HepG2 (cell line): ENCODE measurements around the gene FOXA1. TPM values are rescaled to one million over a fixed set of nuclear protein-coding genes. Genes with fewer than 3 reads are reported as not detected.

ENCODE experiments used
- ATAC-seq: fragments of 200-7000 bp; cut with Tn5 transposase; 3 replicates; pipeline ENCODE4 v1.9.1; 2020; ENCODE audit warnings: mild to moderate bottlenecking, moderate library complexity
- BruUV-seq: library from RNA; stranded (reverse); fragments of 400-500 nt; replicated peaks from 2 replicates; lab custom pipeline; 2021; lab: Mats Ljungman, UMichigan
- CTCF ChIA-PET: fragments of 300-600 bp; formaldehyde crosslinking; extraction: SDS; loops from one replicate; lab custom pipeline; 2021; ENCODE audit warnings: low total read pairs, inconsistent platforms, low intra/inter-chr PET ratio; lab: Yijun Ruan, JAX
- POLR2A ChIA-PET: fragments of 350-600 bp; sonication (Branson Sonifier 250); formaldehyde crosslinking; loops from one replicate; lab custom pipeline; 2020; ENCODE audit warnings: antibody characterized with exemption, inconsistent platforms; lab: Yijun Ruan, JAX
- DNase-seq: peaks from one replicate; pipeline ENCODE4 v3.0.0-alpha.2; 2015; ENCODE audit warnings: low spot score
- FAIRE-seq: peaks from 3 replicates; lab custom pipeline; 2011; peaks lifted over from hg19 to GRCh38; lab: Jason Lieb, UNC
- H2AFZ ChIP-seq: one replicate; pipeline ENCODE4 v1.6.1; 2011; ENCODE audit warnings: low read length, inconsistent platforms
- H3K27ac ChIP-seq: fragments of 300-600 bp; 3 replicates; pipeline ENCODE4 v1.8.0; 2011; ENCODE audit warnings: mixed run types, mild to moderate bottlenecking, mixed read lengths, low read length, inconsistent platforms; ENCODE audit not compliant: insufficient read depth; ENCODE audit errors: extremely low read length
- H3K27me3 ChIP-seq, 2 experiments: fragments of 200-600 bp in 1 of 2; 2 replicates in 1 of 2; 3 replicates in 1 of 2; pipeline versions ENCODE4 v1.6.0 to v1.8.0; 2011; ENCODE audit warnings: low read length in 2 of 2, mild to moderate bottlenecking in 2 of 2, moderate library complexity in 2 of 2, inconsistent platforms in 1 of 2; ENCODE audit not compliant: insufficient read depth in 2 of 2, control insufficient read depth in 1 of 2
- H3K36me3 ChIP-seq, 2 experiments: fragments of 200-600 bp in 1 of 2; replicated peaks in 1 of 2; 2 replicates in 1 of 2; 3 replicates in 1 of 2; pipeline versions ENCODE4 v1.5.1 to v1.8.0; 2011; ENCODE audit warnings: low read length in 2 of 2, inconsistent platforms in 1 of 2; ENCODE audit not compliant: insufficient read depth in 2 of 2, control insufficient read depth in 1 of 2
- H3K4me1 ChIP-seq: 2 replicates; pipeline ENCODE4 v1.5.1; 2012; ENCODE audit warnings: low read length, inconsistent platforms; ENCODE audit not compliant: insufficient read depth
- H3K4me2 ChIP-seq: 2 replicates; pipeline ENCODE4 v1.6.0; 2011; ENCODE audit warnings: low read depth, low read length, inconsistent platforms
- H3K4me3 ChIP-seq, 3 experiments: fragments of 200-600 bp in 1 of 3; sonication (generic), shearing (Covaris generic) in 1 of 3; replicated peaks in 1 of 3; 2 replicates each; pipeline ENCODE4 v1.5.1; 2011 to 2016; ENCODE audit warnings: low read length in 3 of 3, inconsistent platforms in 2 of 3, low read depth in 2 of 3, mild to moderate bottlenecking in 2 of 3, control low read depth in 1 of 3, mixed read lengths in 1 of 3; ENCODE audit not compliant: insufficient read depth in 1 of 3
- H3K79me2 ChIP-seq: one replicate; pipeline ENCODE4 v1.6.1; 2011; ENCODE audit warnings: low read length, inconsistent platforms; ENCODE audit not compliant: insufficient read depth
- H3K9ac ChIP-seq: 2 replicates; pipeline ENCODE4 v1.6.0; 2011; ENCODE audit warnings: mild to moderate bottlenecking, low read depth, low read length, inconsistent platforms; ENCODE audit not compliant: insufficient read depth
- H3K9me3 ChIP-seq: 2 replicates; pipeline ENCODE4 v1.5.1; 2012; ENCODE audit warnings: mild to moderate bottlenecking, low read length
- H4K20me1 ChIP-seq: 2 replicates; pipeline ENCODE4 v1.6.0; 2011; ENCODE audit warnings: inconsistent platforms, mild to moderate bottlenecking, low read length, moderate library complexity; ENCODE audit not compliant: insufficient read depth
- CREB3 ChIP-seq: sonication (generic); formaldehyde crosslinking; IDR thresholded peaks from 2 replicates; pipeline ENCODE4 v1.5.0; 2020; ENCODE audit warnings: missing genetic modification reagents
- KDM5A ChIP-seq: fragments of 200-600 bp; sonication (generic); IDR thresholded peaks from 2 replicates; pipeline ENCODE4 v1.7.0; 2018; ENCODE audit warnings: antibody characterized with exemption, mild to moderate bottlenecking, low read length, borderline replicate concordance
- MIXL1 ChIP-seq: IDR thresholded peaks from 2 replicates; pipeline ENCODE4 v1.6.1; 2016
- PTBP1 ChIP-seq: fragments of 200-400 bp; formaldehyde crosslinking; IDR thresholded peaks from 2 replicates; pipeline ENCODE4 v1.6.1; 2018; ENCODE audit warnings: low read length, low read depth; ENCODE audit not compliant: poor library complexity, severe bottlenecking
- RFXAP ChIP-seq: sonication (generic); formaldehyde crosslinking; IDR thresholded peaks from 2 replicates; pipeline ENCODE4 v1.4.0; 2020; ENCODE audit warnings: missing genetic modification reagents, borderline replicate concordance
- SIN3B ChIP-seq: fragments of 150-350 bp; IDR thresholded peaks from 2 replicates; pipeline ENCODE4 v1.6.1; 2014; ENCODE audit warnings: low read length
- SNAPC2 ChIP-seq: sonication (generic); formaldehyde crosslinking; IDR thresholded peaks from 2 replicates; pipeline ENCODE4 v1.8.1; 2022; ENCODE audit warnings: mild to moderate bottlenecking, missing genetic modification reagents
- YEATS2 ChIP-seq: sonication (generic); formaldehyde crosslinking; IDR thresholded peaks from 2 replicates; pipeline ENCODE4 v1.4.0; 2020; ENCODE audit warnings: missing genetic modification reagents, borderline replicate concordance
- ZFP36L2 ChIP-seq: sonication (generic); formaldehyde crosslinking; IDR thresholded peaks from 2 replicates; pipeline ENCODE4 v1.4.0; 2020; ENCODE audit warnings: missing genetic modification reagents
- ZNF136 ChIP-seq: sonication (generic); formaldehyde crosslinking; IDR thresholded peaks from 2 replicates; pipeline ENCODE4 v1.8.1; 2022; ENCODE audit warnings: low read depth, mild to moderate bottlenecking, moderate library complexity, missing genetic modification reagents
- ZNF574 ChIP-seq: sonication (generic); formaldehyde crosslinking; IDR thresholded peaks from 2 replicates; pipeline ENCODE4 v1.4.0; 2020; ENCODE audit warnings: missing genetic modification reagents
- ZNF687 ChIP-seq: sonication (generic); formaldehyde crosslinking; IDR thresholded peaks from 2 replicates; pipeline ENCODE4 v1.5.1; 2020; ENCODE audit warnings: mild to moderate bottlenecking, missing genetic modification reagents, moderate library complexity
- ZNF773 ChIP-seq: sonication (generic); formaldehyde crosslinking; IDR thresholded peaks from 2 replicates; pipeline ENCODE4 v1.4.0; 2020; ENCODE audit warnings: missing genetic modification reagents, borderline replicate concordance
- ZNF777 ChIP-seq: sonication (generic); formaldehyde crosslinking; IDR thresholded peaks from 2 replicates; pipeline ENCODE4 v1.4.0; 2020; ENCODE audit warnings: missing genetic modification reagents
- in situ Hi-C: cut with HindIII; loops from 2 replicates; pipeline ENCODE4 v1.10.0; 2017; ENCODE audit warnings: low pct_unique_long_range_greater_than_20kb; ENCODE audit not compliant: extremely low pct_ligation_motif_present
- intact Hi-C: fragments of 100-400 bp; cut with micrococcal nuclease; formaldehyde crosslinking; loops from one replicate; pipeline ENCODE4 v1.10.0; 2022; ENCODE audit not compliant: unreplicated experiment
- polyA plus RNA-seq, 8 experiments: library from polyadenylated mRNA; depleted of rRNA in 3 of 8; stranded (reverse) in 7 of 8; unstranded in 1 of 8; fragments of >200 nt; fragmentation: Illumina TruSeq in 4 of 8; extraction: Trizol in 4 of 8; gene quantifications; 2 replicates each; pipeline versions ENCODE4 v1.2.1 to v1.2.3, GENCODE V29; 2011 to 2016; ENCODE audit warnings: low read depth in 4 of 8, missing spikeins in 1 of 8, mixed read lengths in 1 of 8; ENCODE audit not compliant: insufficient read depth in 1 of 8
- total RNA-seq, 5 experiments: library from RNA; depleted of rRNA; stranded (reverse); fragments of >200 nt; fragmentation: Illumina TruSeq; extraction: Trizol; gene quantifications; 2 replicates each; pipeline ENCODE4 v1.2.3, GENCODE V29; 2016; ENCODE audit warnings: low read depth in 1 of 5

The FOXA1 gene
- total and polyA plus RNA-seq, 2 of the 13 experiments (the other 11 are each of a cell fraction or from before 2014, with no cell fraction given), result 43.4 to 58.6 TPM

GRCh38 chr14:37620856-37621255, 25.8 kb upstream of the FOXA1 start:
- Histone ChIP-seq H3K4me2 (no peak overlapping the region), H3K9ac (no peak overlapping the region), H3K79me2 (no peaks in the 10 kb centered on the region), H3K27me3 (no peaks in the 10 kb centered on the region), H3K4me1 (peaks cover 38% of the 10 kb centered on the region), H3K9me3 (peaks cover 3% of the 10 kb centered on the region), H4K20me1 (no peaks in the 10 kb centered on the region), H2AFZ (no peak overlapping the region), H3K36me3 (peaks cover 0 to 5% of the 10 kb centered on the region in 2 experiments; a peak in 4 of 5 replicates), H3K4me3 (no peak overlapping the region), H3K27ac (no peak overlapping the region)
- FAIRE-seq (no peak), DNase-seq (no peak), ATAC-seq (0 out of 3 replicates have a peak, but pooled peaks have one; percentile 12)
- BruUV-seq, result no TSS peak
- intact Hi-C loops, result no loop called here
- in situ Hi-C loops, result no loop called here
- 0 out of 2 replicates have a peak, but pooled peaks have one; percentile 12 for TF ChIP-seq ZNF773
- TF ChIP-seq SNAPC2 (CRISPR knock-in tag), result no peak
- TF ChIP-seq ZNF574 (CRISPR knock-in tag), result 0 out of 2 replicates have a peak, but pooled peaks have one; percentile 14
- TF ChIP-seq CREB3 (CRISPR knock-in tag), result 0 out of 2 replicates have a peak, but pooled peaks have one; percentile 11
- TF ChIP-seq ZNF687 (CRISPR knock-in tag), result no peak
- no peak for TF ChIP-seq ZFP36L2 (CRISPR knock-in tag)
- TF ChIP-seq ZNF777 (CRISPR knock-in tag), result 0 out of 2 replicates have a peak, but pooled peaks have one; percentile 36
- TF ChIP-seq YEATS2 (CRISPR knock-in tag), result no peak
- TF ChIP-seq KDM5A, result no peak
- no peak for TF ChIP-seq ZNF136 (CRISPR knock-in tag)
- 0 out of 2 replicates have a peak, but pooled peaks have one; percentile 14 for TF ChIP-seq RFXAP (CRISPR knock-in tag)
- no peak for TF ChIP-seq SIN3B
- TF ChIP-seq PTBP1, result no peak
- TF ChIP-seq MIXL1 (CRISPR knock-in tag), result no peak
- CTCF ChIA-PET, result no interaction called here
- POLR2A ChIA-PET, result interaction anchor here (1.4 to 1.9 kb wide), 2 partner anchors 25 to 27 kb away, joined by 4 to 9 read pairs; partner anchors contain the start of genes FOXA1 and TTC6
